SK-N-SH (cell line): Measurements from ENCODE around the gene IRX5. TPM values are rescaled to one million over a fixed set of nuclear protein-coding genes. Genes with fewer than 3 reads are reported as not detected.

Experiments
- CTCF ChIA-PET: fragments of 300-600, 350-600 bp; formaldehyde crosslinking; extraction: SDS; loops from one replicate; lab custom pipeline; 2021; lab: Yijun Ruan, JAX
- POLR2A ChIA-PET: fragments of 350-600 bp; sonication (Branson Sonifier 250); formaldehyde crosslinking; extraction: SDS; loops from one replicate; lab custom pipeline; 2020; ENCODE audit warnings: antibody characterized with exemption, inconsistent platforms; lab: Yijun Ruan, JAX
- DNase-seq: peaks from one replicate; pipeline ENCODE4 v3.0.0; 2012
- H2AFZ ChIP-seq: fragments of 200-600 bp; sonication (generic); 2 replicates; pipeline ENCODE4 v1.8.1; 2016; ENCODE audit warnings: antibody characterized with exemption, mild to moderate bottlenecking, low read depth
- H3F3A ChIP-seq: fragments of 200-600 bp; sonication (generic); replicated peaks from 2 replicates; pipeline ENCODE3; 2016; ENCODE audit warnings: antibody characterized with exemption, mild to moderate bottlenecking; ENCODE audit not compliant: insufficient read depth
- H3K27ac ChIP-seq, 2 experiments: fragments of 200-500 bp in 1 of 2; fragments of 200-600 bp in 1 of 2; sonication (Bioruptor generic) in 1 of 2; sonication (generic), shearing (Covaris generic) in 1 of 2; 2 replicates each; pipeline versions ENCODE4 v1.5.1 to v1.6.1; 2014 to 2016; ENCODE audit warnings: low read depth in 2 of 2, inconsistent platforms in 1 of 2, low read length in 1 of 2, mild to moderate bottlenecking in 1 of 2, mixed read lengths in 1 of 2
- H3K27me3 ChIP-seq: fragments of 200-600 bp; sonication (generic), shearing (Covaris generic); 2 replicates; pipeline ENCODE4 v1.6.1; 2016; ENCODE audit warnings: mixed run types; ENCODE audit not compliant: insufficient read depth
- H3K36me3 ChIP-seq, 2 experiments: fragments of 200-500 bp in 1 of 2; fragments of 200-600 bp in 1 of 2; sonication (Bioruptor generic) in 1 of 2; sonication (generic) in 1 of 2; replicated peaks in 1 of 2; 2 replicates each; pipeline versions ENCODE3 to v1.5.1; 2014 to 2016; ENCODE audit warnings: low read length in 1 of 2, mild to moderate bottlenecking in 1 of 2; ENCODE audit not compliant: insufficient read depth in 2 of 2, control insufficient read depth in 1 of 2
- H3K4me1 ChIP-seq, 2 experiments: fragments of 200-500 bp in 1 of 2; fragments of 200-600 bp in 1 of 2; sonication (Bioruptor generic) in 1 of 2; sonication (generic), shearing (Covaris generic) in 1 of 2; 2 replicates each; pipeline versions ENCODE4 v1.5.1 to v1.6.1; 2014 to 2016; ENCODE audit warnings: low read depth in 1 of 2, low read length in 1 of 2, mixed run types in 1 of 2; ENCODE audit not compliant: insufficient read depth in 2 of 2, control insufficient read depth in 1 of 2
- H3K4me2 ChIP-seq: fragments of 200-600 bp; sonication (generic), shearing (Covaris generic); 2 replicates; pipeline ENCODE4 v1.6.1; 2017; ENCODE audit warnings: mixed run types
- H3K4me3 ChIP-seq, 2 experiments: fragments of 200-500 bp in 1 of 2; fragments of 200-600 bp in 1 of 2; sonication (Bioruptor generic) in 1 of 2; sonication (generic), shearing (Covaris generic) in 1 of 2; 2 replicates each; pipeline versions ENCODE4 v1.5.1 to v1.8.1; 2014 to 2016; ENCODE audit warnings: low read depth in 2 of 2, inconsistent platforms in 1 of 2, low read length in 1 of 2, mild to moderate bottlenecking in 1 of 2, mixed read lengths in 1 of 2, moderate library complexity in 1 of 2
- H3K79me2 ChIP-seq: fragments of 200-600 bp; sonication (generic); 2 replicates; pipeline ENCODE4 v1.8.1; 2017; ENCODE audit warnings: mild to moderate bottlenecking; ENCODE audit not compliant: insufficient read depth
- H3K9ac ChIP-seq: fragments of 200-600 bp; sonication (generic); 2 replicates; pipeline ENCODE4 v1.6.1; 2017; ENCODE audit warnings: mixed run types
- H3K9me2 ChIP-seq: fragments of 200-600 bp; sonication (generic); 2 replicates; pipeline ENCODE4 v1.6.1; 2017; ENCODE audit warnings: mixed run types
- H3K9me3 ChIP-seq: fragments of 200-600 bp; sonication (generic); 2 replicates; pipeline ENCODE4 v1.6.1; 2017; ENCODE audit warnings: mixed run types, mild to moderate bottlenecking, moderate library complexity
- H4K20me1 ChIP-seq: fragments of 200-600 bp; sonication (generic); 2 replicates; pipeline ENCODE4 v1.6.1; 2017; ENCODE audit warnings: mild to moderate bottlenecking, mixed run types; ENCODE audit not compliant: insufficient read depth
- CHD2 ChIP-seq: fragments of 150-350 bp; IDR thresholded peaks from 2 replicates; pipeline ENCODE4 v1.6.1; 2018; ENCODE audit warnings: low read length; ENCODE audit not compliant: partially characterized antibody
- ELF1 ChIP-seq: IDR thresholded peaks from 2 replicates; pipeline ENCODE4 v1.4.0; 2012
- FOXM1 ChIP-seq: IDR thresholded peaks from 2 replicates; pipeline ENCODE4 v1.4.0; 2012; ENCODE audit warnings: low read depth, mild to moderate bottlenecking
- JUND ChIP-seq: IDR thresholded peaks from 2 replicates; pipeline ENCODE4 v1.4.0; 2012
- NFIC ChIP-seq: IDR thresholded peaks from 2 replicates; pipeline ENCODE4 v1.4.0; 2012; ENCODE audit warnings: borderline replicate concordance
- RAD21 ChIP-seq: IDR thresholded peaks from 2 replicates; pipeline ENCODE4 v1.6.1; 2012; ENCODE audit warnings: mild to moderate bottlenecking, low read length
- RXRA ChIP-seq: IDR thresholded peaks from 2 replicates; pipeline ENCODE4 v1.4.0; 2012; ENCODE audit warnings: low read depth, mild to moderate bottlenecking, borderline replicate concordance
- SIN3A ChIP-seq: IDR thresholded peaks from 2 replicates; pipeline ENCODE4 v1.6.1; 2012; ENCODE audit warnings: low read depth, mild to moderate bottlenecking, low read length, moderate library complexity, borderline replicate concordance
- TCF12 ChIP-seq: IDR thresholded peaks from 2 replicates; pipeline ENCODE4 v1.4.0; 2012
- TEAD4 ChIP-seq: IDR thresholded peaks from 2 replicates; pipeline ENCODE4 v1.4.0; 2012; ENCODE audit warnings: mild to moderate bottlenecking, borderline replicate concordance; ENCODE audit not compliant: insufficient read depth
- YY1 ChIP-seq: IDR thresholded peaks from 2 replicates; pipeline ENCODE4 v1.4.0; 2012; ENCODE audit warnings: low read depth, mild to moderate bottlenecking
- WGBS: methylation state at CpG from one replicate; pipeline ENCODE4 v1.1.6; 2017; ENCODE audit warnings: low lambda C conversion rate; 5-methylcytosine and 5-hydroxymethylcytosine counted together
- polyA plus RNA-seq, 3 experiments: library from polyadenylated mRNA; depleted of rRNA; stranded (reverse); fragments of >200 nt; gene quantifications; 2 replicates each; pipeline ENCODE4 v1.2.3, GENCODE V29; 2012
- TF ChIP-seq, protein P1 (sequence below): IDR thresholded peaks from 2 replicates; pipeline ENCODE4 v1.4.0; 2012; ENCODE audit warnings: low read depth
- TF ChIP-seq, protein P2 (sequence below): IDR thresholded peaks from 2 replicates; pipeline ENCODE4 v1.6.1; 2012; ENCODE audit warnings: mild to moderate bottlenecking, low read depth, low read length, moderate library complexity
- TF ChIP-seq, protein P3 (sequence below): fragments of 200-600 bp; sonication (generic); IDR thresholded peaks from 2 replicates; pipeline ENCODE4 v1.6.1; 2017; ENCODE audit warnings: antibody characterized with exemption, mild to moderate bottlenecking, moderate library complexity
- TF ChIP-seq, protein P4 (sequence below): fragments of 150-350 bp; IDR thresholded peaks from 2 replicates; pipeline ENCODE4 v1.6.1; 2016; ENCODE audit warnings: mild to moderate bottlenecking, low read depth, low read length
- TF ChIP-seq, protein P5 (sequence below): IDR thresholded peaks from 2 replicates; pipeline ENCODE4 v1.4.0; 2012; ENCODE audit warnings: low read depth, borderline replicate concordance

The IRX5 gene
- polyA plus RNA-seq, 1 of the 3 experiments (the other 2 are of a cell fraction), result 1.4 TPM

DNA sequence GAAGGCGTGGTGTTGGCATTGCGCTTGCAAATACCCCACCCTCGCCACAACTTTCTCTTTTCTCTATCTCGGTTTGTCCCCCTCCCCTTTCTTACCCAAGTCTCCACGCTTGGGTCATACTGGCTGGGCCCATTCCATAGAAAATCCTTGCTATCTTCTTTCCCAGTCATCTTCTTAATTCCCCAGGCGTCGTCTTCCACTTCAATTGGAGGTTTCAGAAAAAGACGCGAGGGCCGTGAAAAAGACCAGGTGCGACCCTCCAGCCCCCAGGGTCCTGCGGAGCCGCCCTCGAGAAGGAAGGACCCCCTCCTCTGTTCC is 8.3 kb downstream of the IRX5 start:
- no peak overlapping the region for H3K27ac ChIP-seq
- no peak for DNase-seq

More for the DNA sequence above, 8.3 kb downstream of the IRX5 start:
- WGBS, result 97% methylated on average over 14 of the region's 14 CpGs
- Histone ChIP-seq H3K9me2 (no peaks in the 10 kb centered on the region), H3K4me2 (no peak overlapping the region), H3K4me3 (no peak overlapping the region), H3K79me2 (no peaks in the 10 kb centered on the region), H3F3A (no peaks in the 10 kb centered on the region), H4K20me1 (no peaks in the 10 kb centered on the region), H2AFZ (no peak overlapping the region), H3K4me1 (no peaks in the 10 kb centered on the region), H3K36me3 (peaks cover 4 to 7% of the 10 kb centered on the region in 2 experiments), H3K27me3 (no peaks in the 10 kb centered on the region), H3K9ac (no peak overlapping the region), H3K9me3 (no peaks in the 10 kb centered on the region)
- ChIA-PET POLR2A (no interaction called here), CTCF (no interaction called here)
- TF ChIP-seq, protein P1, sequence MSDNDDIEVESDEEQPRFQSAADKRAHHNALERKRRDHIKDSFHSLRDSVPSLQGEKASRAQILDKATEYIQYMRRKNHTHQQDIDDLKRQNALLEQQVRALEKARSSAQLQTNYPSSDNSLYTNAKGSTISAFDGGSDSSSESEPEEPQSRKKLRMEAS, result no peak
- TF ChIP-seq JUND (no peak), FOXM1 (no peak), SIN3A (no peak), TEAD4 (no peak), RXRA (no peak), YY1 (no peak), RAD21 (no peak), ELF1 (no peak), NFIC (no peak), TCF12 (no peak), CHD2 (no peak)
- TF ChIP-seq, protein P2, sequence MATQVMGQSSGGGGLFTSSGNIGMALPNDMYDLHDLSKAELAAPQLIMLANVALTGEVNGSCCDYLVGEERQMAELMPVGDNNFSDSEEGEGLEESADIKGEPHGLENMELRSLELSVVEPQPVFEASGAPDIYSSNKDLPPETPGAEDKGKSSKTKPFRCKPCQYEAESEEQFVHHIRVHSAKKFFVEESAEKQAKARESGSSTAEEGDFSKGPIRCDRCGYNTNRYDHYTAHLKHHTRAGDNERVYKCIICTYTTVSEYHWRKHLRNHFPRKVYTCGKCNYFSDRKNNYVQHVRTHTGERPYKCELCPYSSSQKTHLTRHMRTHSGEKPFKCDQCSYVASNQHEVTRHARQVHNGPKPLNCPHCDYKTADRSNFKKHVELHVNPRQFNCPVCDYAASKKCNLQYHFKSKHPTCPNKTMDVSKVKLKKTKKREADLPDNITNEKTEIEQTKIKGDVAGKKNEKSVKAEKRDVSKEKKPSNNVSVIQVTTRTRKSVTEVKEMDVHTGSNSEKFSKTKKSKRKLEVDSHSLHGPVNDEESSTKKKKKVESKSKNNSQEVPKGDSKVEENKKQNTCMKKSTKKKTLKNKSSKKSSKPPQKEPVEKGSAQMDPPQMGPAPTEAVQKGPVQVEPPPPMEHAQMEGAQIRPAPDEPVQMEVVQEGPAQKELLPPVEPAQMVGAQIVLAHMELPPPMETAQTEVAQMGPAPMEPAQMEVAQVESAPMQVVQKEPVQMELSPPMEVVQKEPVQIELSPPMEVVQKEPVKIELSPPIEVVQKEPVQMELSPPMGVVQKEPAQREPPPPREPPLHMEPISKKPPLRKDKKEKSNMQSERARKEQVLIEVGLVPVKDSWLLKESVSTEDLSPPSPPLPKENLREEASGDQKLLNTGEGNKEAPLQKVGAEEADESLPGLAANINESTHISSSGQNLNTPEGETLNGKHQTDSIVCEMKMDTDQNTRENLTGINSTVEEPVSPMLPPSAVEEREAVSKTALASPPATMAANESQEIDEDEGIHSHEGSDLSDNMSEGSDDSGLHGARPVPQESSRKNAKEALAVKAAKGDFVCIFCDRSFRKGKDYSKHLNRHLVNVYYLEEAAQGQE, result no peak
- TF ChIP-seq, protein P3, sequence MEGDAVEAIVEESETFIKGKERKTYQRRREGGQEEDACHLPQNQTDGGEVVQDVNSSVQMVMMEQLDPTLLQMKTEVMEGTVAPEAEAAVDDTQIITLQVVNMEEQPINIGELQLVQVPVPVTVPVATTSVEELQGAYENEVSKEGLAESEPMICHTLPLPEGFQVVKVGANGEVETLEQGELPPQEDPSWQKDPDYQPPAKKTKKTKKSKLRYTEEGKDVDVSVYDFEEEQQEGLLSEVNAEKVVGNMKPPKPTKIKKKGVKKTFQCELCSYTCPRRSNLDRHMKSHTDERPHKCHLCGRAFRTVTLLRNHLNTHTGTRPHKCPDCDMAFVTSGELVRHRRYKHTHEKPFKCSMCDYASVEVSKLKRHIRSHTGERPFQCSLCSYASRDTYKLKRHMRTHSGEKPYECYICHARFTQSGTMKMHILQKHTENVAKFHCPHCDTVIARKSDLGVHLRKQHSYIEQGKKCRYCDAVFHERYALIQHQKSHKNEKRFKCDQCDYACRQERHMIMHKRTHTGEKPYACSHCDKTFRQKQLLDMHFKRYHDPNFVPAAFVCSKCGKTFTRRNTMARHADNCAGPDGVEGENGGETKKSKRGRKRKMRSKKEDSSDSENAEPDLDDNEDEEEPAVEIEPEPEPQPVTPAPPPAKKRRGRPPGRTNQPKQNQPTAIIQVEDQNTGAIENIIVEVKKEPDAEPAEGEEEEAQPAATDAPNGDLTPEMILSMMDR, result no peak
- TF ChIP-seq, protein P4, sequence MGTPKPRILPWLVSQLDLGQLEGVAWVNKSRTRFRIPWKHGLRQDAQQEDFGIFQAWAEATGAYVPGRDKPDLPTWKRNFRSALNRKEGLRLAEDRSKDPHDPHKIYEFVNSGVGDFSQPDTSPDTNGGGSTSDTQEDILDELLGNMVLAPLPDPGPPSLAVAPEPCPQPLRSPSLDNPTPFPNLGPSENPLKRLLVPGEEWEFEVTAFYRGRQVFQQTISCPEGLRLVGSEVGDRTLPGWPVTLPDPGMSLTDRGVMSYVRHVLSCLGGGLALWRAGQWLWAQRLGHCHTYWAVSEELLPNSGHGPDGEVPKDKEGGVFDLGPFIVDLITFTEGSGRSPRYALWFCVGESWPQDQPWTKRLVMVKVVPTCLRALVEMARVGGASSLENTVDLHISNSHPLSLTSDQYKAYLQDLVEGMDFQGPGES, result no peak
- TF ChIP-seq, protein P5, sequence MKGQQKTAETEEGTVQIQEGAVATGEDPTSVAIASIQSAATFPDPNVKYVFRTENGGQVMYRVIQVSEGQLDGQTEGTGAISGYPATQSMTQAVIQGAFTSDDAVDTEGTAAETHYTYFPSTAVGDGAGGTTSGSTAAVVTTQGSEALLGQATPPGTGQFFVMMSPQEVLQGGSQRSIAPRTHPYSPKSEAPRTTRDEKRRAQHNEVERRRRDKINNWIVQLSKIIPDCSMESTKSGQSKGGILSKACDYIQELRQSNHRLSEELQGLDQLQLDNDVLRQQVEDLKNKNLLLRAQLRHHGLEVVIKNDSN, result no peak
